ENCODE data around the gene USP32.
"Not testable (repeated sequence)": the region's sequence is repeated elsewhere in the genome, so short reads cannot be mapped to it uniquely, and the experiment has no call there.

USP32 gene, protein sequence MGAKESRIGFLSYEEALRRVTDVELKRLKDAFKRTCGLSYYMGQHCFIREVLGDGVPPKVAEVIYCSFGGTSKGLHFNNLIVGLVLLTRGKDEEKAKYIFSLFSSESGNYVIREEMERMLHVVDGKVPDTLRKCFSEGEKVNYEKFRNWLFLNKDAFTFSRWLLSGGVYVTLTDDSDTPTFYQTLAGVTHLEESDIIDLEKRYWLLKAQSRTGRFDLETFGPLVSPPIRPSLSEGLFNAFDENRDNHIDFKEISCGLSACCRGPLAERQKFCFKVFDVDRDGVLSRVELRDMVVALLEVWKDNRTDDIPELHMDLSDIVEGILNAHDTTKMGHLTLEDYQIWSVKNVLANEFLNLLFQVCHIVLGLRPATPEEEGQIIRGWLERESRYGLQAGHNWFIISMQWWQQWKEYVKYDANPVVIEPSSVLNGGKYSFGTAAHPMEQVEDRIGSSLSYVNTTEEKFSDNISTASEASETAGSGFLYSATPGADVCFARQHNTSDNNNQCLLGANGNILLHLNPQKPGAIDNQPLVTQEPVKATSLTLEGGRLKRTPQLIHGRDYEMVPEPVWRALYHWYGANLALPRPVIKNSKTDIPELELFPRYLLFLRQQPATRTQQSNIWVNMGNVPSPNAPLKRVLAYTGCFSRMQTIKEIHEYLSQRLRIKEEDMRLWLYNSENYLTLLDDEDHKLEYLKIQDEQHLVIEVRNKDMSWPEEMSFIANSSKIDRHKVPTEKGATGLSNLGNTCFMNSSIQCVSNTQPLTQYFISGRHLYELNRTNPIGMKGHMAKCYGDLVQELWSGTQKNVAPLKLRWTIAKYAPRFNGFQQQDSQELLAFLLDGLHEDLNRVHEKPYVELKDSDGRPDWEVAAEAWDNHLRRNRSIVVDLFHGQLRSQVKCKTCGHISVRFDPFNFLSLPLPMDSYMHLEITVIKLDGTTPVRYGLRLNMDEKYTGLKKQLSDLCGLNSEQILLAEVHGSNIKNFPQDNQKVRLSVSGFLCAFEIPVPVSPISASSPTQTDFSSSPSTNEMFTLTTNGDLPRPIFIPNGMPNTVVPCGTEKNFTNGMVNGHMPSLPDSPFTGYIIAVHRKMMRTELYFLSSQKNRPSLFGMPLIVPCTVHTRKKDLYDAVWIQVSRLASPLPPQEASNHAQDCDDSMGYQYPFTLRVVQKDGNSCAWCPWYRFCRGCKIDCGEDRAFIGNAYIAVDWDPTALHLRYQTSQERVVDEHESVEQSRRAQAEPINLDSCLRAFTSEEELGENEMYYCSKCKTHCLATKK (N-terminal part only)

DNA sequence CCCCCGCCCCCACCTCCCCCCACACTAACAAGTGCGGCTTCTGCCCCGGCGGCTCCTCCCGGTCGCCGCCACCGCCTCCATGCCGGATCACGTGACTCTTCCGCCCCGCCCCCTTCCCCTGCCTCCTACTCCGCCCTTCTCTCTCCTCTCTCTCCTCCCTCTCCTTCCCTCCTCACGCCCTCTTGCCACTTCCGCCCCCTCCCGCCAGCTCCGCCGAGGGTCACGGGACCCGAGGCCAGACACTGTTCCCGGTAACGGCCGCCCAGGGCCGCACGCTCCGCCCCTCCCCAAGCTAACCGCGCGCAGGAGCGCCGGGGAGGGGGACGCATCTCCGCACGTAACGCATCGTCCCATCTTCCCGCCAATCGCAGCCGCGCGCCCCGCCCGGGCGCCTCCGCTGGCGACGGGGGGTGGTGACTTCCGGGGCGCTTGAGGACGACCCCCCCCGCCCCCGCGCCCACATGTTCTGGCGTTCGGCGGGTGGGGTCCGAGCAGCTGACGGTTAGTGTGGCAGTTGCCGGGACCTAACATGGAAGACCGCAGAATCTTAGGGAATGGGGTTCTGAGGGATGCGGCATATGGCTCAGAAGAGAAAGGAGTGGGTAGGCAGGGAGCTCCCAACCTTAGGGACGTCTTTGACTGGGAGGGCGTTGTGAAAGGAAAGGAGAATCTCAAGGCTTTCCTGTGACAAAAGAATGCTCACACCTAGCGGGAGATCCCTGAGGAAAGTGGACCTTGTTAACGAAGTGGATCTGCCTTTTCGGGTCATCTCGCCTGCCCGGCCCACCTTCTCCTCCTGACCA is at the start of gene USP32:
USP32 (minus strand) TSS at position 92 of the 803 bp plus-strand sequence. CDS start 194 bp downstream, outside the sequence.
- peak; percentile 95 to 99 for DNase-seq (ENCODE audit: low read depth in 2 of 2)

DNA sequence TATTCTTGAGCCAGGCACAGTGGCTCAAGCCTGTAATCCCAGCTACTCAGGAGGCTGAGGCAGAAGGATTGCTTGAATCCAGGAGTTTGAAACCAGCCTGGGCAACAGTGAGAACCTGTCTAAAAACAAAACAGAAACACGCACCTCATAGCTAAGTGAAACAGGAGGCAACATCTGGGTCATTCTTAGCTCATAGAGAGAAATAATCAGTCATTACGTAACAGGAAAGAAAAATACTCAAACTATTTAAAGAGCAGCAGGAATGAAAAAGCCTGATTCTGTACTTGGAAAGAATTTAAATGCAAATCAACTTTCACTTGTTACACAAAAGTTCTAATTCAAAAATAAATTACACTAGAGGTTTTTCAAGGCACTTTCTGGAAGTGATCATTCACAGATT is 47.6 kb upstream of the USP32 start:
- DNase-seq (ENCODE audit: low read depth in 2 of 2): no peak

DNA sequence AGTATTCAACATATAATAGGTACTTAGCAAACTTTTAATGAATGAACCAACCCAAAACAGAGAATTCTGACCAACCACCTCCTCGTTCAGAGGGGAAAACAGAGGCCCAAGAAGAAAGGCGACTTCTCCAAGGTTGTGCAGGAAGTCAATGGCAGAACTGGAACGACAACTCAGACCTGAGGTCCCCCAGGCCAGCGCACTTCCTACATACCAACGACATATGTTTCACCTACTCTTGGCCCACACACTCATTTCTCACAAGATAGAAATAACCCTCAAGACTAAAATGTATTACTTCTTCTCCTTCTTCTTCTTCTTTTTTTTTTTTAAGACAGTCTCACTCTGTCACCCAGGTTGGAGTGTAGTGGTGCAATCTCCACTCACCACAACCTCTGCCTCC is 44.7 kb upstream of the USP32 start:
- no peak for DNase-seq (ENCODE audit: low read depth in 2 of 2)

DNA sequence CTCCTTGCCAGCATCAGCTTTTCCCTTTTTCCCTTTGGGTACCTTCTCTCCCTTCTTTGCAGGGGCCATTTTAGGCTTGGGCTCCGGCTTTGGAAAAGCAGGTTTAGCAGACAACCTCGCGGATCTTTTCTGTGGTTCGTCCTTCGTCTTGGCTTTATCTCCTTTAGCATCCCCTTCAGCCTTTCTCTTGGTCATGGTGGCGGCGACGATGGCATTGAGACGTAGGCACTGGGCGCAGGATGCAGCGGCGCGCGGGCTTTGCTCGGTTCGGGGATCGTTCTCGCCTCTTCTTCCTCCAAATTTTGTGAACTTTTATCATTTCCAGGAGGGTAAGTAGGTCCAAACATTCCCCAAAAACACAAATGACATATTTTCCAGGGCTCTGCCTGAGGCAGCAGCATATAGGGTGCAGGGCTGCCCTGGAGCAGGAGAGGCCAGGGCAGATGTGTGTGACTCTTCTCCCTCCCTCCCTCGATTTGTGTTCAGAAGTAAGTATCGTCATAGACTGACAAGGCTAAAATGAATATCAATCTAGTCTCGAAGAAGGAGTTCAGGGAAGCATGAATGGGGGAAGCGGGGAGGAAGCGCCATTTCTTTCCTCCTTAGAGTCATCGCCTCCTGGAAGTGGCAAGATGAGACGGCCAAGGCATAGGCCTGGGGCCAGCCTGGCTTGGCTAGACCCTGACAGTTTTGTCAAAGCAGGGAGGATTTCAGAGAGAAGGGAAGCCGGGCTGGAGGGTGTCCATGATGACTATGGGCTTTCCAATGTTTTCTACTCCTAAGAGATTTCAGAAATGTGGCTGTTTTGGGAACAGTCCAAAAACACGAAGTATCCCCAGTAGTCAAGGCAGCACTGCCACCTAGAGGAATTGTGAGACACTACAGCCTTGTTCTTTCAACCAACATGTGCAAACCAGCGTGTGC is 43.6 kb upstream of the USP32 start:
- peak; percentile 24 to 29 for DNase-seq (ENCODE audit: low read depth in 2 of 2)

DNA sequence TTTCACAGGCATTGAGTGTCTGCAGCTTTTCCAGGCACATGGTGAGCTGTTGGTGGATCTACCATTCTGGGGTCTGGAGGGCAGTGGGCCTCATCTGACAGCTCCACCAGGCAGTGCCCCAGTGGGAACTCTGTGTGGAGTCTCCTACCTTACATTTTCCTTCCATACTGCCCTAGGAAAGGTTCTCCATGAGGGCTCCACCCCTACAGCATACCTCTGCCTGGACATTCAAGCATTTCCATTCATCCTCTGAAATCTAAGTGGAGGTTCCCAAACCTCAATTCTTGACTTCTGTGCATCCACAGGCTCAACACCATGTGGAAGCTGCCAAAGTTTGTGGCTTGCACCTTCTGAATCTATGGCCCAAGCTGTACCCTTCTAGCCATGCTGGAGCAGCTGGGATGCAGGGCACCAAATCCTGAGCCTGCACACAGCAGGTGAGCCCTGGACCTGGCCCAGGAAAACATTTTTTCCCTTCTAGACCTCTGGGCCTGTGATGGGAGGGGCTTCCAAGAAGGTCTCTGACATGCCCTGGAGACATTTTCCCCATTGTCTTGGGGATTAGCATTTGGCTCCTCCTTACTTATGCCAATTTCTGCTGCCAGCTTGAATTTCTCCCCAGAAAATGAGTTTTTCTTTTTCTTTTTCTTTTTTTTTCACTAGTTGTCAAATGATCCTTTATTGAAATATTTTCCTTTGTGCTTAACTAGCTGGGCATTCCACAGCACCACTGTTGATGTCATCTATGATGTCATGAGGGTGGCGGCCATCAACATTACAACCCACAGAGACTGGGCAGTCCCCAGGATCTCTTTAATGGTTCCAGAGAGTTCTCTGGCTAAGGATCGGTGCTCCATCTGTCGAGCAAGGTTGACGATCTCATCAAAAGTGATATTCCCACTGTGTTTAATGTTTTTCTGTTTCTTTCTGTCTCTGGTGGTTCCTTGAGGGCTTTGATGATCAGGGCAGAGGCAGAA is 41.4 kb upstream of the USP32 start:
- not testable (repeated sequence) for DNase-seq (ENCODE audit: low read depth in 2 of 2)

DNA sequence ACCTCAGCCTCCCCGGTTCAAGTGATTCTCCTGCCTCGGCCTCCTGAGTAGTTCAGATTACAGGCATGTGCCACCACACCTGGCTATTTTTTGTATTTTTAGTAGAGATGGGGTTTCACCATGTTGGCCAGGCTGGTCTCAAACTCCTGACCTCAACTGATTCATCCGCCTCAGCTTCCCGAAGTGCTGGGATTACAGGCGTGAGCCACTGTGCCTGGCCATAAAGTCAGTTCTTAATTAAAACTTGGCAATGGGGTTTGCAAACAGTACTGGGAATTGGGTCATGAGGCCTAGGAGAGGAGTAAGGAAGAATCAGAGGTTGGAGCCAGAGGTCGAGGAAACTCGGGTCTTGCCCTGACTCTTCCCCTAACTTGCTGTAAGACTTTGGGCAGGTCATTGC is 38.6 kb upstream of the USP32 start:
- not testable (repeated sequence) for DNase-seq (ENCODE audit: low read depth in 2 of 2)

DNA sequence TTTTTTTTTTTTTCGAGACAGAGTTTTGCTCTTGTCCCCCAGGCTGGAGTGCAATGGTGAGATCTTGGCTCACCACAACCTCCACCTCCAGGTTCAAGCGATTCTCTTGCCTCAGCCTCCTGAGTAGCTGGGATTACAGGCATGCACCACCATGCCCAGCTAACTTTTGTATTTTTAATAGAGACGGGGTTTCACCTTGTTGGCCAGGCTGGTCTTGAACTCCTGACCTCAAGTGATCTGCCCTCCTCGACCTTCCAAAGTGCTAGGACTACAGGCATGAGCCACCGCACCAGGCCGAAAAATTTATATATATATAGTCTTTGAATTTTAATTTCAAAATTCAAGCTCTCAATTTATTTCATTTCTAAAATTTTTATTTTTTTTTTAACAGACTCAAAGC is 36.6 kb upstream of the USP32 start:
- not testable (repeated sequence) for DNase-seq (ENCODE audit: low read depth in 2 of 2)

DNA sequence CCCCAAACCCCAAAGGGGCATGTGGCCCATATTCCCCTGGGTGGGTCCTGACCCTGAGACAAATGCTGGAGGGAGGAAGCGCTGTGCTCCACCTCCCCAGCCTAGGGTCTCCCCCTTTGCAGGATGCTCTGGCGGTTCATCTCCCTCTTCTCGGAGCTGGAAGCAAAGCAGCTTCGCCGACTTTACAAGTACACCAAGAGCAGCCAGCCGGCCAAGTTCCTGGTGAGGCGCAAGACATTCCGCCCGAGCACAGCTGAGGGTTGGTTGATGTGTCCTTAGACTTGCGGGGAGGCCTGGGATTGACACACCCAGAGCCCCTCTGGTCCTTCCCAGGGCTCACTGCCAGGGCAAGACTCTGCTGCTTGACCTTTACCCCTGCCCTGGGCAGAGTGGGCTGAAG is 34.7 kb upstream of the USP32 start:
- DNase-seq (ENCODE audit: low read depth in 2 of 2): no peak

DNA sequence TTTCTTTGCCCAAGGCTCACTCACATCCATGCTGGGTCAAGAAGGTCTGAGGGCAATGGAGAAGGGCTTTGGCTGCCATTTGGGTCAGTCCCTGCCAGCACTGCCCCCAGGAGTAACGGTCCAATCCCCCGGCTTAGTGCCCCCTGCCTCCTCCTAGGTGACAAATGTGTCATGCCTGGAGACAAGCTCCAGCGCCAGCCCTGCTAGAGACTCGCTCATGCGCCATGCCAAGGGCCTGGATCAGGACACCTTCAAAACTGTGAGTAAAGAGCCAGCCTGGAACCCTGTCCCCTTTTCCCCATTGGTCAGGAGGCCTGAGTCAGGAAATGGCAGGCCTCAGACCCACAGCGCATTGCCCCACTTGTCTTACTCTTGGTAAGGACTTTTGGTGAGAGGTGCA is 33.7 kb upstream of the USP32 start:
- no peak for DNase-seq (ENCODE audit: low read depth in 2 of 2)

DNA sequence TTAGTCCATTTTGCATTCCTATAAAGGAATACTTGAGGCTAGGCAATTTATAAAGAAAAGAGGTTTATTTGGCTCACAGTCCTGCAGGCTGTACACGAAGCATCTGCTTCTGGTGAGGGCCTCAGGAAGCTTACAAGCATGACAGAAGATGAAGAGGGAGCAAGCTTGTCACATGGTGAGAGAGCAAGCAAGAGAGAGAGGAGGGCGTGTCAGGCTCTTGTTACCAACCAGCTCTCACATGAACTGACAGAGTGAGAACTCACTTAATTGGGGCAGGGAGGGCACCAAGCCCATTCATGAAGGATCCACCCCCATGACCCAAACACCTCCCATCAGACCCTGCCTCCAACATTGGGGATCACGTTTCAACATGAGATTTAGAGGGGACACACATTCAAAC is 31.9 kb upstream of the USP32 start:
- no peak for DNase-seq (ENCODE audit: low read depth in 2 of 2)

DNA sequence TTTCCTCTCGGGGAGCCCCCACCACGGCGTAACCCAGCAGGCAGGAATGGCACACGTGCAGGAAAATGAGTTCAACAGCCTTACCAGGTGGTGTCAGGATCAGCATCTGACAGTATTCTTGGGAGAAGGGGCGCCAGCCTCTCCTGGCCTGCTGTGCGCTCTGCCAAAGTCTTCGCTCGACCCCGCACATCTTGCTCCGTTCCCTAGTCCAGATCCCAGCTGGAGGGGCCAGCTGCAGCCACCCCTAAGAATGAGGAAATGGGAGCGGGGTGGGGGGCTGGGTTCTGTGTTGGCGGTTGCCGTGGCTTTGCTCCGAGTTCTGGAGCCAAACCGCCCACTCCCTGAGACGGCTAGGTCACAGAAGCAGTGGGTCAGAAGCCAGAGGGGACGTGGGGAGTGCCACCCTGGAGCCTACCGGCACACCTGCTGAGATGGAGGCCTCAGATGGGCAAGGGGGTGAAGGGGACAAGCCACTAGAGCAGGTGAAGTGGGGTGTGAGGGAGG is 30.3 kb upstream of the USP32 start, which contains the start of gene CHCT1:
CHCT1 (plus strand) TSS at position 328 of the 504 bp plus-strand sequence; CDS start at position 432, 104 bp downstream.
- no peak for DNase-seq (ENCODE audit: low read depth in 2 of 2)

DNA sequence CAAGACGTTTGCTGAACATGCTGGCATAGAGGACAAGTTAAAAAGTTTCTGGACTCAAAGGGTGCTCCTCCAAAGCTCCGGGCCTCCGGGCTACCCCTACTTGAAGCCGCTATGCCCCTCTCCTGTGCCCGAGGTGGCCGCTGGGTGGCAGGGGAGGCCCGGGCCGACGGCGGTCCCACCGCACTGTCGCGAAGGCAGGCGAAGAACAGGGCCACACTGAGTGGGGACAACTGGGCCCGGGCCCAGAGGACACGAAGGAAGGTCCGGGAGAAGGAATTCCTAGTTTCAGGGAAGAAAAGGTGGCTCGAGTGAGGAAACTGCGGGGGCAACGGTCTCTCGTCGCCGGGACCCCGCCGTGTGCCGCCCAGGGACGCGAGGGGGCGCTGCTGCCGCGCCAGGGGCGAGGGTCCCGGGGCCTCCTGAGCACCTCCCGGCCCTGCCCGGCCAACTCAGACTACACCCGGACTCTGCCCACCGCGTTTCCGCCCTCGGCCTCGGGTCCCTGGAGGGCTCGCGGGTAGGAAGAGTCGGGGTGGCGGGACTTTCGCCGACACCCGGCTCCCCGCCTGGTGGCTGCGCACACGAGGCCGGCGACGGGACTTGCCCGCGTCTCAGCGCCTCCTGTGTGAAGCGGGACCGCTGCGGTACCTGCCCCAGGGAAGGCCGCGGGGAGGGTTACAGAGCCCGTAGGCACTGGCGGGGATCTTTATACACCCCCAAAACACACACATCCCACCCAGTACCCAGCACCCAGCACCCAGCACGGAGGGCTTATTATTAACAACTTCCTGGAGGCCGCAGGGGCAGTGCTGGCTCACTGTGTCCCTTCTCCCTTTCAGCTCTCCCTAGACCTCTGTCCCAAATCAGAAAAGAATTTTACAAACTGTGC is 29.6 kb upstream of the USP32 start:
- DNase-seq (ENCODE audit: low read depth in 2 of 2): peak; percentile 32 to 56

DNA sequence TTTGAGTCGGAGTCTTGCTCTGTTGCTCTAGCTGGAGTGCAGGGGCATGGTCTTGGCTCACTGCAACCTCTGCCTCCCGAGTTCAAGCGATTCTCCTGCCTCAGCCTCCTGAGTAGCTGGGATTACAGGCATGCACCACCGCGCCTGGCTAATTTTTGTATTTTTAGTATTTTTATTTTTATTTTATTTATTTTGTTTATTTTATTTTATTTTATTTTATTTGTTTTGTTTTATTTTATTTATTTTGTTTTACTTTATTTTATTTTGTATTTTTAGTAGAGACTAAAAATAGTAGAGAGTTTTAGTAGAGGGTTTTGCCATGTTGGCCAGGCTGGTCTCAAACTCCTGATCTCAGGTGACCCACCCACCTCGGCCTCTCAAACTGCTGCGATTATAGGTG is 27.9 kb upstream of the USP32 start:
- DNase-seq (ENCODE audit: low read depth in 2 of 2): not testable (repeated sequence)

DNA sequence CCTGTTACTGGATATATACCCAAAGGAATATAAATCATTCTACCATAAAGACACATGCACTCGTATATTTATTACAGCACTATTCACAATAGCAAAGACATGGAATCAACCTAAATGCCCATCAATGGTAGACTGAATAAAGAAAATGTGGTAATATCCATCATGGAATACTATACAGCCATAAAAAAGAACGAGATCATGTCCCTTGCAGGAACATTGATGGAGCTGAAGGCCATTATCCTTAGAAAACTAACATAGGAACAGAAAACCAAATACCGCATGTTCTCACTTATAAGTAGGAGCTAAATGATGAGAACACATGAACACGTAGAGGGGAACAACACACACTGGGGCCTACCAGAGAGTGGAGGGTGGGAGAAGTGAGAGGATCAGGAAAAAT is 27.1 kb upstream of the USP32 start:
- DNase-seq (ENCODE audit: low read depth in 2 of 2): not testable (repeated sequence)

DNA sequence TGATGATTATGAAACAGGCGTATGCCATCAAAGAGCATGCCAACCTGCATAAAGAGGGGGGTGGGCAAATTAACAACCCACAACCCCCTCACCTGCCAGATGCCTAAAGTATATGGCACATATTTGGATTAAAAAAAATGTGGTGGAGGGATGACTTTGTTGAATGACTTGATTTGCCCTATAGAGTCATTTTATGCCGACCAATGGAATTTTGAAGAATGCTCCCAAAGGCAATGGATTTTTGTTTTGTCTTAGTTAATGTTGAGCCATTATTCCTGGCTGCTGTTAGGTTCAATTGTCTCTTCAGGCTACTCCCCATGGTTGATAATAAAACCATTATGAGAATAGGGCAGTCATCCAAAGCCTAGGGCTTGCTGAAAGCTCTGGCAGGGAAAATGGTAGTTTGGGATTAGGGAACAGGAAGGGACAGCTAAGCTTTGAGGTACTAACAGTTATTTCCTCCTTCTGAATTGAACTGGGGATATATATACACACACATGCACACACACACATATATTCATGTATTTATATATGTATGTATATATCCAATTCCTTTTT is 24.5 kb upstream of the USP32 start:
- DNase-seq (ENCODE audit: low read depth in 2 of 2): no peak

DNA sequence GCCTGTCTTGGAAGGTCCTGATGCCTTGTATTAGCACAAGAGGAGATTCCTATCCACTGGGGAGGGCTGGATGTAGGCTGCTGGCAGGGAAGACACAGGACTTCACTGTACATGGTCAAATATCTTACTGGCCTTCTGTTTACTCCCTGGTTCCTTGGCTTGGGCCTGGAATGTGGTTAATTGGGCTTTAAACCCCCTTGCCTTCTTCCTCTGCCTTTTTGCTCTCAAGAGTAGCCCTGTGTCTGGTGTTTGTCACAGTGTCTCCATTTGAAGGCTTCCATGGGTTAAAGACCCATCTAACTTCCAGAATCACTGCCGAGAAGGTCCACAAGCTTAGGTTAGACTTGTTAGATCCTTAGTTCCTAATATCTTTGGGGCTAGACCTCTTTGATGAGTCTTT is 23.2 kb upstream of the USP32 start:
- DNase-seq (ENCODE audit: low read depth in 2 of 2): no peak

DNA sequence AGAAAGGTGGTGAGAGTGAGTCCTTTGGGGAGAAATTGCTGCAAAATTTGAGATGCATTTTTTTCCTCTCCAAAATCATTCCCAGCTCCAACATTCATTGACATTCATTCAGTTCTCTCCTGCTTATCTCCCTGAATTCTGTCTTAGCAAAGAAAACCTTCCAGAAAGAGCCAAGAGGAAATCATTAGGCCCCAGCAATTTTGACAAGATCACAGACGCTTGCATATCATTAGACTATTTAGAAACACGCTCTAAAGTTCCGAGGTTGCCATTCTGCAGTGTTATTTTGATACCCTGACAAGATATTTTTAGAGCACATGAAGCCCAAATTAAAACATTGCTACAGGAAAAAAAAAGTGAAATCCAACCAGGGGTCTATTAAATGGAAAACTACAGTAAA is 20.8 kb upstream of the USP32 start:
- DNase-seq (ENCODE audit: low read depth in 2 of 2): no peak
